GM12874 (cell line): ENCODE measurements around the gene DCP1A.

Source experiments
- TF ChIP-seq, protein P1 (sequence below): IDR thresholded peaks from 2 replicates; pipeline ENCODE4 v1.5.1; 2011; ENCODE audit warnings: low read depth, mild to moderate bottlenecking, control low read depth, low read length, moderate library complexity; ENCODE audit not compliant: insufficient read depth

The DCP1A gene

DNA sequence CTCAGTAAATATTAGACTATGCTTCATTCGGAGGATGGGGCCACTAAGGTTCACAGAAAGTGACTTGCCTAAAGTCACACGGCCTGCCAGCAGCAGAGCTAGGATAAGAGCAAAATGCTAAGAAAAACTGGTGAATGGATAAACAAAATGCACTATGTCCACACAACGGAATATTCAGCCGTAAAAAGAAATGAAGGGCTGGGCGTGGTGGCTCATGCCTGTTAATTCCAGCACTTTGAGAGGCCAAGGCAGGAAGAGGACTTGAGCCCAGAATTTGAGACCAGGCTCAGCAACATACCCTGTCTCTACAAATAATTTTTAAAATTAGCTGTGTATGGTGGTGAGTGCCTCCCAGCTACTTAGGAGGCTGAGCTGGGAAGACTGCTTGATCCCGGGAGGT is 99.2 kb downstream of the DCP1A start:
- TF ChIP-seq, protein P1, sequence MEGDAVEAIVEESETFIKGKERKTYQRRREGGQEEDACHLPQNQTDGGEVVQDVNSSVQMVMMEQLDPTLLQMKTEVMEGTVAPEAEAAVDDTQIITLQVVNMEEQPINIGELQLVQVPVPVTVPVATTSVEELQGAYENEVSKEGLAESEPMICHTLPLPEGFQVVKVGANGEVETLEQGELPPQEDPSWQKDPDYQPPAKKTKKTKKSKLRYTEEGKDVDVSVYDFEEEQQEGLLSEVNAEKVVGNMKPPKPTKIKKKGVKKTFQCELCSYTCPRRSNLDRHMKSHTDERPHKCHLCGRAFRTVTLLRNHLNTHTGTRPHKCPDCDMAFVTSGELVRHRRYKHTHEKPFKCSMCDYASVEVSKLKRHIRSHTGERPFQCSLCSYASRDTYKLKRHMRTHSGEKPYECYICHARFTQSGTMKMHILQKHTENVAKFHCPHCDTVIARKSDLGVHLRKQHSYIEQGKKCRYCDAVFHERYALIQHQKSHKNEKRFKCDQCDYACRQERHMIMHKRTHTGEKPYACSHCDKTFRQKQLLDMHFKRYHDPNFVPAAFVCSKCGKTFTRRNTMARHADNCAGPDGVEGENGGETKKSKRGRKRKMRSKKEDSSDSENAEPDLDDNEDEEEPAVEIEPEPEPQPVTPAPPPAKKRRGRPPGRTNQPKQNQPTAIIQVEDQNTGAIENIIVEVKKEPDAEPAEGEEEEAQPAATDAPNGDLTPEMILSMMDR: no peak

DNA sequence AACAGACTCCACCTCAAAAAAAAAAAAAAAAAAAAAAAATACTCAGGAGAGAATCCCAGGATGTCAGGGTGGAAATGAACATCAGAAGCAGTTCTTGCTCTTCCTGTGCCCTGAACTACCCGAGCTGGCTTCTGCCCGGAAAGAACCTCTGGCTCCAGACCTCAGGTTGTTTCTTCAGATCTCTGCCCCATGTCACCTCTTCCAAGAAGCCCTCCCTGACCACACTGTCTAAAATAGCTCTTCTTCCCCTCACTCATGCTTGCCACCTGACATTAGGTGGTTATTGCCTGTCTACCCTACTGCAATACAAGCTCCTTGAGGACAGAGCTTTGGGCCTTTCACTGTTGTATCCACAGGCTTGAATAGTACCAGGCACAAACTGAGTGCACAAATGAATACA is 99.7 kb downstream of the DCP1A start:
- TF ChIP-seq, protein P1: no peak

DNA sequence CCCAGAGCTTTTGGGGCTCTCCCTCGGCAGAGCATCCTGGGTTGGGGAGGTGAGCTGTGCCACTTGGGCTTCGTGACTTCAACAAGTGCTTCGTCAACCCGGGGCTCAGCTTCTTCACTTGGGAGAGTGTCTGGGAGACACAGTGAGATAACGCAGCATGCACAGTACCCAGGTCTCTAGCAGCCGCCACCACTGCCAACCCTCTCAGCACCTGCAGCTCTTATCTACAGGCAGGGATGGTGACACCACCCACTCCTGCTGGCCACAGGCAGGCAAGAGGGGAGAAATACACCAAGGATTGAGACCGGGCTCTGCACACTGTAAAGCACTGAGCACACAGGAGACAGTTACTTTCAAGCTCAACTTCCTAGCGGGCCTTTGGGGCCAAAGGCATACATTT is 103.1 kb downstream of the DCP1A start:
- TF ChIP-seq, protein P1: no peak

GRCh38 chr3:53243785-53244184 is 103.6 kb downstream of the DCP1A start:
- TF ChIP-seq, protein P1: no peak

- TF ChIP-seq, protein P1: no peak
These were observed 104.2 kb downstream of the DCP1A start for GRCh38 chr3:53243165-53243564.

DNA sequence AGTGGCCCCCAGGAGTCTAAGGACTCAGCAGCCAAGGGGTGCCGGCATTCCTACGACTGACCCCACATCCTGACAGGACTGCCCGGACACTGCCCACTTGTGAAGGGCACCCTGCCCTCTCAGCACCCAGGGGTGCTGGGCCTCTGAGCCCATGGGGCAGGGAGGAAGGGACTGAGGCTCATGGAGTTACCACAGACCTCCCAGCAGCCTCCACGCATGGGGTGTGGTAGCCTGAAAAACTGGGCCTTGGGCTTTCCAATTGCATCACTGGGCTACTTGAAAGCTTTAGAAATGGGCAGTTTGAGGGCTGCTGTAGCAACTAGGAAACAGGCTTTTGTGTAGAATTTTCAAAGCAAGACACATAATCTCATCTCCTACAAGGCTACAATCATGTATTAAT is 104.7 kb downstream of the DCP1A start:
- TF ChIP-seq, protein P1: no peak

- TF ChIP-seq, protein P1: no peak
These were observed 105.2 kb downstream of the DCP1A start for GRCh38 chr3:53242155-53242554.
